ENCODE measurements around the gene IQCH. TPM values are rescaled to one million over a fixed set of nuclear protein-coding genes. Genes with fewer than 3 reads are reported as not detected.

The IQCH gene
- total and polyA plus RNA-seq, 8 donors: 0.49 to 1.6 (median 1.2) TPM

- no peaks in the 10 kb centered on the region for H3K9me3 ChIP-seq
- 73 to 75% methylated on average over 9 of the region's 9 CpGs for WGBS, 2 donors
- no peaks in the 10 kb centered on the region for H3K27me3 ChIP-seq
- ATAC-seq (no peak), FAIRE-seq (no peak), DNase-seq (no peak)
- intact Hi-C loops (cut with DNase I): no loop called here
- TF ChIP-seq, protein P1, sequence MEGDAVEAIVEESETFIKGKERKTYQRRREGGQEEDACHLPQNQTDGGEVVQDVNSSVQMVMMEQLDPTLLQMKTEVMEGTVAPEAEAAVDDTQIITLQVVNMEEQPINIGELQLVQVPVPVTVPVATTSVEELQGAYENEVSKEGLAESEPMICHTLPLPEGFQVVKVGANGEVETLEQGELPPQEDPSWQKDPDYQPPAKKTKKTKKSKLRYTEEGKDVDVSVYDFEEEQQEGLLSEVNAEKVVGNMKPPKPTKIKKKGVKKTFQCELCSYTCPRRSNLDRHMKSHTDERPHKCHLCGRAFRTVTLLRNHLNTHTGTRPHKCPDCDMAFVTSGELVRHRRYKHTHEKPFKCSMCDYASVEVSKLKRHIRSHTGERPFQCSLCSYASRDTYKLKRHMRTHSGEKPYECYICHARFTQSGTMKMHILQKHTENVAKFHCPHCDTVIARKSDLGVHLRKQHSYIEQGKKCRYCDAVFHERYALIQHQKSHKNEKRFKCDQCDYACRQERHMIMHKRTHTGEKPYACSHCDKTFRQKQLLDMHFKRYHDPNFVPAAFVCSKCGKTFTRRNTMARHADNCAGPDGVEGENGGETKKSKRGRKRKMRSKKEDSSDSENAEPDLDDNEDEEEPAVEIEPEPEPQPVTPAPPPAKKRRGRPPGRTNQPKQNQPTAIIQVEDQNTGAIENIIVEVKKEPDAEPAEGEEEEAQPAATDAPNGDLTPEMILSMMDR (IDR thresholded peaks at IDR 0.05): no peak
- no peak overlapping the region for H3K4me3 ChIP-seq
- H3K4me1 ChIP-seq: no peaks in the 10 kb centered on the region
- no peak overlapping the region for H3K27ac ChIP-seq
- H3K36me3 ChIP-seq: no peaks in the 10 kb centered on the region
These were observed 115.8 kb downstream of the IQCH start for GRCh38 chr15:67370206-67370954.

- FAIRE-seq (no peak), DNase-seq (no peak), ATAC-seq (no peak)
- intact Hi-C loops (cut with DNase I): no loop called here
- no peak overlapping the region for H3K27ac ChIP-seq
- no peaks in the 10 kb centered on the region for H3K36me3 ChIP-seq
- TF ChIP-seq, protein P1 (IDR thresholded peaks at IDR 0.05): no peak
- H3K27me3 ChIP-seq: no peaks in the 10 kb centered on the region
- no peaks in the 10 kb centered on the region for H3K4me1 ChIP-seq
- whole genome bisulfite sequencing, 2 donors: 90 to 92% methylated on average over 8 of the region's 8 CpGs
- no peak overlapping the region for H3K4me3 ChIP-seq
- H3K9me3 ChIP-seq: no peaks in the 10 kb centered on the region
These were observed 118.0 kb downstream of the IQCH start for GRCh38 chr15:67372543-67372942.

- 91 to 92% methylated on average over 6 of the region's 6 CpGs for WGBS, 2 donors
- DNase-seq (no peak), FAIRE-seq (no peak), ATAC-seq (no peak)
- Histone ChIP-seq H3K36me3 (no peaks in the 10 kb centered on the region), H3K27me3 (no peaks in the 10 kb centered on the region), H3K4me1 (no peaks in the 10 kb centered on the region), H3K4me3 (no peak overlapping the region), H3K9me3 (no peaks in the 10 kb centered on the region), H3K27ac (no peak overlapping the region)
- intact Hi-C loops (cut with DNase I): no loop called here
- TF ChIP-seq, protein P1 (IDR thresholded peaks at IDR 0.05): no peak
These were observed 118.5 kb downstream of the IQCH start for GRCh38 chr15:67372986-67373675.

- FAIRE-seq: no peak
- TF ChIP-seq, protein P1 (IDR thresholded peaks at IDR 0.05): no peak
- H3K4me3 ChIP-seq: no peak overlapping the region
- ATAC-seq: no peak
- H3K27me3 ChIP-seq: no peaks in the 10 kb centered on the region
- intact Hi-C loops (cut with DNase I): no loop called here
- no peak overlapping the region for H3K27ac ChIP-seq
- no peaks in the 10 kb centered on the region for H3K9me3 ChIP-seq
- DNase-seq: no peak
- no peaks in the 10 kb centered on the region for H3K4me1 ChIP-seq
- no peaks in the 10 kb centered on the region for H3K36me3 ChIP-seq
These were observed 119.4 kb downstream of the IQCH start for GRCh38 chr15:67373971-67374370.

- Histone ChIP-seq H3K27ac (no peak overlapping the region), H3K4me3 (no peak overlapping the region), H3K4me1 (no peaks in the 10 kb centered on the region), H3K27me3 (no peaks in the 10 kb centered on the region), H3K9me3 (no peaks in the 10 kb centered on the region), H3K36me3 (no peaks in the 10 kb centered on the region)
- TF ChIP-seq, protein P1 (IDR thresholded peaks at IDR 0.05): no peak
- WGBS, 2 donors: 82 to 89% methylated on average over 3 of the region's 3 CpGs
- FAIRE-seq: no peak
- intact Hi-C loops (cut with DNase I): no loop called here
- ATAC-seq: no peak
- DNase-seq: no peak
These were observed 124.9 kb downstream of the IQCH start for GRCh38 chr15:67379530-67379929.

Data from pancreas (tissue), 10 donors.